Measurements from ENCODE around the gene TALDO1. TPM values are rescaled to one million over a fixed set of nuclear protein-coding genes. Genes with fewer than 3 reads are reported as not detected.

The TALDO1 gene
- total and polyA plus RNA-seq, 10 donors = 108 to 292 (median 208) TPM

GRCh38 chr11:699116-699508 is 48.2 kb upstream of the TALDO1 start:
- intact Hi-C loops (cut with DNase I; ENCODE audit: low total_unique reads) = no loop called here
- no peak for TF ChIP-seq POLR2A (IDR thresholded peaks at IDR 0.05)
- no peak for TF ChIP-seq POLR2AphosphoS5 (IDR thresholded peaks at IDR 0.05)
- no peak for TF ChIP-seq CTCF (IDR thresholded peaks at IDR 0.05 in 8 of 11, conservative IDR thresholded peaks at IDR 0.05 in 3 of 11)
- no peak for DNase-seq
- peaks cover 0 to 58% (median 10%) of the 10 kb centered on the region in 6 donors for H3K36me3 ChIP-seq
- H3K9me3 ChIP-seq = no peaks in the 10 kb centered on the region
- no peaks in the 10 kb centered on the region for H3K27me3 ChIP-seq (replicated peaks in 1 of 7)
- 89 to 97% (median 93%) methylated on average over 7 of the region's 7 CpGs for WGBS, 5 donors
- peaks cover 21 to 63% (median 42%) of the 10 kb centered on the region in 6 donors for H3K4me1 ChIP-seq
- no peak overlapping the region for H3K4me3 ChIP-seq
- no peak overlapping the region for H3K27ac ChIP-seq

GRCh38 chr11:699753-700152 is 47.5 kb upstream of the TALDO1 start:
- intact Hi-C loops (cut with DNase I; ENCODE audit: low total_unique reads) = no loop called here
- no peak for DNase-seq
- Histone ChIP-seq H3K36me3 (peaks cover 0 to 65% (median 10%) of the 10 kb centered on the region in 6 donors), H3K27me3 (replicated peaks in 1 of 7) (no peaks in the 10 kb centered on the region), H3K4me1 (peaks cover 21 to 64% (median 42%) of the 10 kb centered on the region in 6 donors), H3K27ac (no peak overlapping the region), H3K4me3 (no peak overlapping the region), H3K9me3 (no peaks in the 10 kb centered on the region)
- no peak for TF ChIP-seq POLR2A (IDR thresholded peaks at IDR 0.05)
- no peak for TF ChIP-seq CTCF (IDR thresholded peaks at IDR 0.05 in 8 of 11, conservative IDR thresholded peaks at IDR 0.05 in 3 of 11)
- no peak for TF ChIP-seq POLR2AphosphoS5 (IDR thresholded peaks at IDR 0.05)
- 92 to 100% (median 100%) methylated on average over 1 of the region's 1 CpG for WGBS, 5 donors

- no peak overlapping the region for H3K4me3 ChIP-seq
- peaks cover 26 to 76% (median 55%) of the 10 kb centered on the region in 6 donors for H3K4me1 ChIP-seq
- no peak for TF ChIP-seq POLR2AphosphoS5 (IDR thresholded peaks at IDR 0.05)
- TF ChIP-seq POLR2A (IDR thresholded peaks at IDR 0.05) = no peak
- TF ChIP-seq CTCF (IDR thresholded peaks at IDR 0.05 in 8 of 11, conservative IDR thresholded peaks at IDR 0.05 in 3 of 11) = no peak
- WGBS, 5 donors = 88 to 95% (median 91%) methylated on average over 14 to 22 of the region's 22 CpGs
- peak; percentile 51 for DNase-seq
- H3K9me3 ChIP-seq = no peaks in the 10 kb centered on the region
- peak overlapping the region in 3 of 8 donors; percentile 42 to 70 (median 60) for H3K27ac ChIP-seq
- intact Hi-C loops (cut with DNase I; ENCODE audit: low total_unique reads) = no loop called here
- peaks cover 0 to 18% (median 14%) of the 10 kb centered on the region in 7 donors for H3K27me3 ChIP-seq (replicated peaks in 1 of 7)
- peaks cover 0 to 69% (median 10%) of the 10 kb centered on the region in 6 donors for H3K36me3 ChIP-seq
Measured at GRCh38 chr11:701741-702461, 45.4 kb upstream of the TALDO1 start.

Data from spleen (tissue), 11 donors.